Measurements from ENCODE around the gene LMX1A.

GRCh38 chr1:165265196-165265838, 91.2 kb downstream of the LMX1A start:
- TF ChIP-seq, protein P1, sequence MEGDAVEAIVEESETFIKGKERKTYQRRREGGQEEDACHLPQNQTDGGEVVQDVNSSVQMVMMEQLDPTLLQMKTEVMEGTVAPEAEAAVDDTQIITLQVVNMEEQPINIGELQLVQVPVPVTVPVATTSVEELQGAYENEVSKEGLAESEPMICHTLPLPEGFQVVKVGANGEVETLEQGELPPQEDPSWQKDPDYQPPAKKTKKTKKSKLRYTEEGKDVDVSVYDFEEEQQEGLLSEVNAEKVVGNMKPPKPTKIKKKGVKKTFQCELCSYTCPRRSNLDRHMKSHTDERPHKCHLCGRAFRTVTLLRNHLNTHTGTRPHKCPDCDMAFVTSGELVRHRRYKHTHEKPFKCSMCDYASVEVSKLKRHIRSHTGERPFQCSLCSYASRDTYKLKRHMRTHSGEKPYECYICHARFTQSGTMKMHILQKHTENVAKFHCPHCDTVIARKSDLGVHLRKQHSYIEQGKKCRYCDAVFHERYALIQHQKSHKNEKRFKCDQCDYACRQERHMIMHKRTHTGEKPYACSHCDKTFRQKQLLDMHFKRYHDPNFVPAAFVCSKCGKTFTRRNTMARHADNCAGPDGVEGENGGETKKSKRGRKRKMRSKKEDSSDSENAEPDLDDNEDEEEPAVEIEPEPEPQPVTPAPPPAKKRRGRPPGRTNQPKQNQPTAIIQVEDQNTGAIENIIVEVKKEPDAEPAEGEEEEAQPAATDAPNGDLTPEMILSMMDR (conservative IDR thresholded peaks at IDR 0.05; ENCODE audit: low read depth, low read length) = no peak
- TF ChIP-seq EZH2 (IDR thresholded peaks at IDR 0.05; ENCODE audit: borderline replicate concordance, low read depth, low read length, poor library complexity, severe bottlenecking) = no peak
